DMS153 treated with DMSO at 0.1 percent for 48 hours (cell line): Measurements from ENCODE around the gene MED13.

Experiments
- DNase-seq: peaks from one replicate; lab custom pipeline; 2025; ENCODE audit not compliant: unreplicated experiment; lab: John Stamatoyannopoulos, UW

MED13 gene

GRCh38 chr17:62064791-62065563 lies at the start of gene MED13:
Gene MED13 (minus strand): TSS chr17:62065278. CDS start chr17:62065205, 73 bp downstream.
- DNase-seq: no peak

DNA sequence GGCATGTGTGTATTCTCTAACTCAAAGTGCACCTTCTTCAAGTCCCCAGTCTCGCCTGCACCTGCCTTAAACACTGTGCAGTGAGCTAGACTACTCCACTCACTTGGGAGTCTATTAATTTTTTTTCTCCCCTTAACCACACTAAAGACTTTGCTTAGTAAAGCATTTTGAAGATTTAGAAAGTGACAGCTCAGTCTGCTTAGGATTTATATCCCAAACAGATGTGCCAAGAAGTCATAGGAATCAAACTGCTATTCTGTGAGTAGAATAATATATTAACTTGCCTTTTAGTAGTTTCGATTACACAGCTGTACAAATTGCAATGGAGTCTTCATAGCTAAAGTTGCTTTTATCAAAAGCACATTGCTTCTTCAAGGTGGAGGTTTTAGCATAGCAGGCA lies 47.2 kb upstream of the MED13 start:
- DNase-seq: no peak

GRCh38 chr17:62111562-62112171 lies 46.6 kb upstream of the MED13 start:
- no peak for DNase-seq

DNA sequence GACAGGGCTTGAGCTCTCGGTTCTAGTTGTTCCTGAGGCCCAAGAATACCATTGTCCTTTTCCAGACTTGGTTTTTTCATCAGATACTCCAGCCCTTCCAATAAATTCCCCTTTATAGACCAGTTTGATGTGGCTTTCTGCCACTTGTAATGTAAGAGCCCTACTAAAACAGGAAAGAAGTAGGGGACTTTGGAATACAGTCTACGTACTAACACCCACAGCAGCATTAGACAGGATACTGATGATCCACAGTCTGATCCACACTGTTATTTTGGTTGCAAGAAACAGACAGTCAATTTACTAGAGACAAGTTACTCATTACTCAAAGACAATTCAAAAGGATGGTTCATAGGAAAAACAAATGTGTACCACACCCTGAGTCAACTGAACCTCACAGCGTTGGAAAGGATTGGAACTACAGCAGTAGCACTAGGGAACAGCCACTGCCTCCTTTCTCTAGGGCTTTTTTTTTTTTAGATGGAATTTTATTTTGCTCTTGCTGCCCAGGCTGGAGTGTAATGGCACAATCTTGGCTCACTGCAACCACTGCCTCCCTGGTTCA lies 45.9 kb upstream of the MED13 start:
- no peak for DNase-seq

DNA sequence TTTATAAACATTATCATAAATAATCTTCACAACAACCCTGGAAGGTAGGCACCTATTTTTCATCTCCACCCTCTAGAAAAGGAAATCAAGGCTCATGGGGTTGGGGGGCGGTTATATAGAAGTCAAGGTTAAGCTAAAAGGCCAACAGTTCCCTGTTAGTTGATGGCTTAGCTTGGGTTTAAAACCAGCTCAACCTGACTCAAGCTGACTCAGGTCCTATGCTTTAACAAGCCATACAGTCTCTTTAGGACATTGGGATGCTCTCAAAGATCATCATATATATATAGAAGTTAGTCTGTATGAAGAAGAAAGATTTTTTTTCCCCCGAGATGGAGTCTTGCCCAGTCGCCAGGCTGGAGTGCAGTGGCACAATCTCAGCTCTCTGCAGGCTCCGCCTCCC lies 44.8 kb upstream of the MED13 start:
- no peak for DNase-seq

DNA sequence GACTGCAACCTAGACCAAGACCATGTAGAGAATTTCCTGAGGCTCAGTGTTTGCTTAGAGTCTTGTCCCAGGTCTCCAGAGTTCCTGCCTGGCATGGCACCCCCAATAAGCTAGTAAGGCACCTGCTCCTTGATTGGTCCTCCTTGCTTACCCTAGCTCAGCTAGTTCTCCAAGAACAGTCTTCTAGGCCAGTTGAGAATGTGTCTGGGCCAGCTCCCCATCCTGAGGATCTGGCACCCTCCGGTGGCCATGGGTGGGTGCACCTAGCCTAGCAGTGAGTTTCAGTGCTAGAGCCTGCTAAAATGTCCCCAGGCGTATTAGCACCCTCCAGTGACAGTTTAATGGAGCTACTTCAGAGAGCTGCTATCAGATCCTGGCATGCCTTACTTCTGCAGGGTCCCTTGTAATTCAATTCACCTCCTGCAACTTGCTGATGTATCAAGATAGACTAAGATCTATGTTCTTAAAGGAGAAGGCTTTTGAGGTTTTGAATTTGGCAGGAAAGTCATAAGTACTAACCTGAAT lies 44.4 kb upstream of the MED13 start:
- no peak for DNase-seq

DNA sequence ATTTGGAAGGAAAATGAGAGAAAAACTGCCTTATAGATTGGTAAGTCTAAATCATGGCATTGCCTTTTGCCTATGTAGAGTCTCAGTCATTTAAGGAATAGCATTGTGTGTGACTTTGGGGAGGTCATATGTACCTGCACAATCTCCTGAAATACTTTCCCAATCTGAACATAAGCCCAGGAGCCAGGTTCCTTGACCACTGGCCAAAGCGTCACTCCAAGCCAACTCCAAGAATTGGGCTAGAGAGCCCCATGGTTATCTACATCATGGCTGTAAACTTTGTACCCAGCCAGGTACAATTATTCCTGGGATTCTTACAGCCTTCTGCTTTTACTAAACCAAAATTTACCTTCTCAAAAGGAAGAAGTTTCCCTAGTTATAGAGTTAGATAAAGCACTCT lies 40.8 kb upstream of the MED13 start:
- no peak for DNase-seq

- no peak for DNase-seq
Measured at GRCh38 chr17:62105357-62105756, 40.3 kb upstream of the MED13 start.

DNA sequence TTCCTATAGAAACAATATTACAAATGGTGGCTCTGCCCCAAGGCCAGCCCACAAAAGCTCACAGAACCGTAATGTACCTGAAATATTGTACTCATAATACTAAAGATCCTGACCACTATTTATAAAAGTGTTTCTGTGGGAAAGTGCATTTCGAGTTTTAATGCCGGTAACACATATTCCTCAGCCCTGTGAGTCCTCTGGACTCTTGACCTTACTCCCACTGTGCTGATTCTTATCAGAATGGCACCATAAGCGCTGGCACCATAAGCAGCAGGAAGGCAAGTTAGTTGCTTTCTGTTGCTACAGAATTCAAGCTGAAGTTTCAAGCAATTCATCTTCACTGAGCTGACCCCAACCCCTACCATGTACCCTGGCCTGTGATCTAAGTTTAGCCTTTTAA lies 36.4 kb upstream of the MED13 start:
- no peak for DNase-seq

GRCh38 chr17:62101090-62101489 lies 36.0 kb upstream of the MED13 start:
- DNase-seq: no peak

DNA sequence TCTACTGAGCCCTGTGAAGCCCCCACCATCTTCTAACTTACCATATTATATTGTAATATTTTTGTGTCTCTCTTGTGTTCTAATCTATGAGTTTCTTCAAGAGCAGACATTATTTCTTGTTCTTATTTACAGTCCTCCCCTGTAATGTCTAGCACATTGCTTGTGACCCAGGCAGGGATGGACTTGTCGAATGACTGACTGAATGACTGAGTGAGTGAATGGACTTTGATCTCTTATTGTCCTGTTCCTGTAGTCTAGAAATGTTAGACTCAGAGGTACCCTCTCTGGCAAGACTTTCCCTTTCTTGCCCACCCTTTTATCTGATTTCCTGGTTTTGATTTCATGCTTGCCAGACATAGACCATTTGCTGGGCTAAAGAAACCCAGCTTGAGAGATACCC lies 35.0 kb upstream of the MED13 start:
- DNase-seq: no peak

DNA sequence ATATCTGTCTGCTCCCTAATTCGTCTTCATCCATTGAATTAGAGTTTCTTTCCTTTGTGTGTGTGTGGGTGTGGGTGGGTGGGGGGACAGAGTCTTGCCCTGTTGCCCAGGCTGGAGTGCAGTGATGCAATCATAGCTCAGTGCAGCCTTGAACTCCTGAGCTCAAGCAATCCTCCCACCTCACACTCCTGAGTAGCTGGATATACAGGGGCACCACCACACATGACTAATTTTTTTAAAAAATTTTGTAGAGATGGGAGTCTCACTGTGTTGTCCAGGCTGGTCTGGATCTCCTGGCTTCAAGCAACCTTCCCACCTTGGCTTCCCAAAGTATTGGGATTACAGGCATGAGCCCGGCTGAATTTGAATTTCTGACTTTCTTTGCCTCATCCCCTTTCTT lies 34.5 kb upstream of the MED13 start:
- DNase-seq: no peak

DNA sequence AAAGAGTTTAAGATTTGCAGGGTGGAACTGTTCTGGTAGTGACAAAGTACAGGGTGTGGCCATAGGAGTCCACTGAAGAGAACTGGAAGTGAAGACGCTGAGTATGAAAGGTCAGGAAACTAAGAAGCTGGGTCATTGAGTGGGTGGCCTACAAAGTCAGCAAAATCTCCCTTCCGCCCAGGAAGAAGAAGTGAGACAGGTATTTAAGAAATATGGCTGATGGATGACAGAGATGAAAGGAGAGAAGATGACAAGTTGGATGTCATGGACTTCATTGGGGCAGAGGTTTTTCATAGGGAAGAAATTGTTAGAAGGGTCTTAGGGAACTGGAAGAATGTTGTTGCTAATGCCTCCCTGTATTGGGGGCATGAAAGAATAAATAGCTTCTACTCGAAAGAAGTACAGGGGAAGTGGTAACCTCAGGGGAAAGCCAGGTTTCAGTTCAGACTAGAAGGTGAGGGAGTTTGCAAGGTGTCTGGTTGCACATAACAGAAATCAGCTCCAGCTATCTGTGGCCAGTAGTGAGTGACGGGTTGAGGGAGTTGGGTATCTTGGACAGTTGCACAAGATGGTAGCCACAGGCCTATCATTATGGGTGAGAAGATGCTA lies 33.6 kb upstream of the MED13 start:
- no peak for DNase-seq

- DNase-seq: no peak
Measured at GRCh38 chr17:62096401-62096670, 31.3 kb upstream of the MED13 start.

- DNase-seq: no peak
Measured at GRCh38 chr17:62094175-62094574, 29.1 kb upstream of the MED13 start.

DNA sequence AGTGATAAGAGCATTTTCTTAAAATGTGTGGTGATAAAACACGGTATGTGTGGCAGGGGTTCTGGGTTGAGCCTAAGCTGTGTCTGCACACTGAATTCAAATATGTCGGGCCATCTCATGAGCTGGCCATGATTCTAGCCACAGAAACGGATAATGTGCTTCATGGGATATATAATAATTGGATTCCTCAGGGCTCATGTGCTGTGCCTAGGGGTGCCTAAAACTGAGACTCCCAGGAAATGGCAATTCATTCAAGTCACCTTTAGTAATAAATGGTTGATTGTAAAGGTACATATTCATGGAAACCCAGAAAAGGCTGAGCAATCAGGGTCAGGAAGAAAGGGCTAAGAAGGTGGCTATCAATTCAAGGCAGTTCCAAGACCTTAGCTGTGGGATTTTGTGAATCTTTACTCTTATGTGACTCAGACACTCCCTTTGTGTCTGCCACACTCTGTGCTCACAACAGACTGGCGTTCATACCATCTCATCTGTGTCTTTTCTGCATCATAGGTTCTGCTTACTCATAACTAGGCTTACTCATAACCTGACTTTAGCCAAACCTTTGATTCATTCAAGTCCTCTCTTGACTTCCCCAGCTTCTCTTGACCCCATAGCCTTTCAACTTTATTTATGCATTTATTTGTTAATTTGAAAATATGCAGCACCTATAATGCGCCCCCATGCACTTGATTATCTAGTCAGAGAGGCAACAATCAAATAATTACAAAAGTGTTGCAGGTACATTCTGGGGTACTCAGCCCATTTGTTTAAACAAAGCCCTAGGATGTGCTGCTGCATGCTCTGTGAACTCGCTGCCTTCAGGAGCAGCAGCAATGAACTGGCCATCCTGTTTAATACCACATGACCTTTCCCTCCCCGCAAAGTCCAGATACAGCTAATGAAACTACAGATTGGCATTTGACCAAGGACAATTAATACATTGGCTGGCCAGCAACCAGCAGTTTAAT lies 28.4 kb upstream of the MED13 start:
- no peak for DNase-seq

DNA sequence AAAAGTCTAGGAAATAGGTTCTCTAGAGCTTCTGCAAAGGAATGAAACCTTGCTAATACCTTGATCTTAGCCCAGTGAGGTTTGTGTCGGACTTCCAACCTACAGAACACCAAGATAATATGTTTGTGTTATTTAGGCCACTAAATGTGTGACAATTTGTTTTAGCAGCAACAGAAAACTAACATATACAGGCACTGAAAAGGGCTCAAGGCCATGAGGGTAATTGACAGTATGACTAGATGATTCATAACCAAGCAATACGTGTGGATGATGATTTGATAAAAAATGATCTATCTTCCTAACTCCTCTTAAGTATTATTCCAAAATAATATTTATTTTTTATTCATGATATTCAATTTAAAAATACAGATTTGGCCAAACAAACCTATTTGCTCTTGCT lies 27.7 kb upstream of the MED13 start:
- no peak for DNase-seq

DNA sequence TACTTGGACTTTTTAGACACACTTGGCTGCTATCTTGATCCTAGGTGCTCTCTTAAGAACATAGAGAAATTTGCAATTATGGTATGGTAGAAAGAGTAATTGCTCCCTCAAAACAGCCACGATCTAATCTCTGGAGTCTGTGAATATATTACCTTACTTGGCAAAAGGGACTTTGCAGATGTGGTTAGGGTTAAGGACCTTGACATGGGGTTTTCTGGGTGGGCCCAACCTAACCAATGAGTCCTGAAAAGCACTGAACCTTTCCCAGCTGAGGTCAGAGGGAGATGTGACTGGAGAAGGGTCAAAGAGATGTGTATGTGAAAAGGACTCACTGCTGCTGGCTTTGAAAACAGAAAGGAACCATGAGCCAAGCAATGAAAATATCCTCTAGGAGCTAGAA lies 26.7 kb upstream of the MED13 start:
- DNase-seq: no peak

DNA sequence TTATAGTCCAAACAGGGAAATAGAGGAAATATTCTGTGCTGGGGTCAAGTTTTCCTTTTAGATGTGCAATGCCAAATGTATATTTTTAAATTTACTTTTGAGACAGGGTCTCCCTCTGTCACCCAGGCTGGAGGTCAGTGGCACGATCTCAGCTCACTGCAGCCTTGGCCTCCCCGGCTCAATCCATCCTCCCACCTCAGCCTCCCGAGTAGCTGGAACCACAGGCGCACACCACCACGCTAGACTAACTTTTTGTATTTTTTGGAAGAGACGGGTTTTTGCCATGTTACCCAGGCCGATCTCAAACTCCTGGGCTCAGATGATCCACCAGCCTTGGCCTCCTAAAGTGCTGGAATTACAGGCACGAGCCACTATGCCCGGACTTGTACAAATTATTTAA lies 25.8 kb upstream of the MED13 start:
- DNase-seq: no peak

- no peak for DNase-seq
Measured at GRCh38 chr17:62090021-62090824, 25.1 kb upstream of the MED13 start.
